CD4-positive, alpha-beta T cell treated with Interleukin-10 for 1 hour (primary cell): ENCODE measurements around the gene SULT1C3.

Source experiments
- DNase-seq: peaks from one replicate; pipeline ENCODE4 v3.0.0-alpha.2; 2020

The SULT1C3 gene

GRCh38 chr2:108239786-108240185 is at the start of gene SULT1C3:
SULT1C3 (plus strand) TSS chr2:108239968; CDS start chr2:108247195, 7,227 bp downstream.
- DNase-seq: no peak

GRCh38 chr2:108193251-108193650 is 46.5 kb upstream of the SULT1C3 start:
- DNase-seq: no peak

- DNase-seq: no peak
Observed at GRCh38 chr2:108194409-108195132, 45.2 kb upstream of the SULT1C3 start.

GRCh38 chr2:108195133-108195439 is 44.7 kb upstream of the SULT1C3 start:
- DNase-seq: no peak

GRCh38 chr2:108199726-108200125 is 40.0 kb upstream of the SULT1C3 start:
- no peak for DNase-seq

GRCh38 chr2:108200569-108200968 is 39.2 kb upstream of the SULT1C3 start:
- no peak for DNase-seq

GRCh38 chr2:108212671-108213070 is 27.1 kb upstream of the SULT1C3 start:
- no peak for DNase-seq

GRCh38 chr2:108215794-108216211 is 24.0 kb upstream of the SULT1C3 start:
- DNase-seq: no peak

GRCh38 chr2:108217211-108217610 is 22.6 kb upstream of the SULT1C3 start:
- no peak for DNase-seq

GRCh38 chr2:108219688-108220087 is 20.1 kb upstream of the SULT1C3 start:
- no peak for DNase-seq

- no peak for DNase-seq
Observed at GRCh38 chr2:108220191-108220590, 19.6 kb upstream of the SULT1C3 start.

- DNase-seq: no peak
Observed at GRCh38 chr2:108220942-108221541, 18.7 kb upstream of the SULT1C3 start.

- no peak for DNase-seq
Observed at GRCh38 chr2:108222261-108222660, 17.5 kb upstream of the SULT1C3 start.

GRCh38 chr2:108223573-108223972 is 16.2 kb upstream of the SULT1C3 start:
- no peak for DNase-seq

- DNase-seq: no peak
Observed at GRCh38 chr2:108224022-108224421, 15.7 kb upstream of the SULT1C3 start.

- no peak for DNase-seq
Observed at GRCh38 chr2:108226564-108226963, 13.2 kb upstream of the SULT1C3 start.

- DNase-seq: no peak
Observed at GRCh38 chr2:108228006-108228405, 11.8 kb upstream of the SULT1C3 start.

- DNase-seq: no peak
Observed at GRCh38 chr2:108228537-108228936, 11.2 kb upstream of the SULT1C3 start.

- no peak for DNase-seq
Observed at GRCh38 chr2:108229875-108230274, 9.9 kb upstream of the SULT1C3 start.

- no peak for DNase-seq
Observed at GRCh38 chr2:108235577-108235976, 4.2 kb upstream of the SULT1C3 start.

GRCh38 chr2:108236676-108237335 is 3.0 kb upstream of the SULT1C3 start:
- no peak for DNase-seq

- DNase-seq: no peak
Observed at GRCh38 chr2:108240966-108241365, 1.2 kb downstream of the SULT1C3 start.

GRCh38 chr2:108243566-108243965 is 3.8 kb downstream of the SULT1C3 start:
- DNase-seq: no peak

- DNase-seq: no peak
Observed at GRCh38 chr2:108244667-108245414, 5.1 kb downstream of the SULT1C3 start.
